Eye (tissue), 1 donor: ENCODE measurements around the gene FGF12.
"Not testable (repeated sequence)": the region's sequence is repeated elsewhere in the genome, so short reads cannot be mapped to it uniquely, and the experiment has no call there.

Source experiments
- DNase-seq: peaks from one replicate; pipeline ENCODE4 v3.0.0-alpha.2; 2015

The FGF12 gene

GRCh38 chr3:192577271-192577670, 150.1 kb downstream of the FGF12 start:
- DNase-seq = no peak

- DNase-seq = not testable (repeated sequence)
Measured at GRCh38 chr3:192576704-192577103, 150.6 kb downstream of the FGF12 start.

- DNase-seq = no peak
Measured at GRCh38 chr3:192575879-192576506, 151.3 kb downstream of the FGF12 start.

GRCh38 chr3:192573240-192573639, 154.1 kb downstream of the FGF12 start:
- no peak for DNase-seq

GRCh38 chr3:192570821-192571791, 156.2 kb downstream of the FGF12 start:
- peak; percentile 45 for DNase-seq

GRCh38 chr3:192570315-192570714, 157.0 kb downstream of the FGF12 start:
- peak; percentile 2 for DNase-seq

GRCh38 chr3:192566706-192567290, 160.5 kb downstream of the FGF12 start:
- peak; percentile 89 for DNase-seq

GRCh38 chr3:192564611-192565010, 162.7 kb downstream of the FGF12 start:
- peak; percentile 1 for DNase-seq

- DNase-seq = no peak
Measured at GRCh38 chr3:192563417-192563816, 163.9 kb downstream of the FGF12 start.

- DNase-seq = no peak
Measured at GRCh38 chr3:192553707-192554106, 173.6 kb downstream of the FGF12 start.

- no peak for DNase-seq
Measured at GRCh38 chr3:192550356-192550755, 177.0 kb downstream of the FGF12 start.

GRCh38 chr3:192545333-192545732, 182.0 kb downstream of the FGF12 start:
- DNase-seq = no peak

GRCh38 chr3:192543163-192543562, 184.2 kb downstream of the FGF12 start:
- DNase-seq = no peak

- no peak for DNase-seq
Measured at GRCh38 chr3:192516820-192517219, 210.5 kb downstream of the FGF12 start.

GRCh38 chr3:192515664-192516045, 211.7 kb downstream of the FGF12 start:
- DNase-seq = no peak

GRCh38 chr3:192514754-192515663, 212.3 kb downstream of the FGF12 start:
- DNase-seq = peak; percentile 58

GRCh38 chr3:192514081-192514753, 213.1 kb downstream of the FGF12 start:
- peak; percentile 89 for DNase-seq

- DNase-seq = no peak
Measured at GRCh38 chr3:192505731-192506130, 221.6 kb downstream of the FGF12 start.

- no peak for DNase-seq
Measured at GRCh38 chr3:192501401-192501800, 225.9 kb downstream of the FGF12 start.

GRCh38 chr3:192496905-192497587, 230.3 kb downstream of the FGF12 start:
- DNase-seq = no peak

- no peak for DNase-seq
Measured at GRCh38 chr3:192494174-192494573, 233.2 kb downstream of the FGF12 start.
